CD14-positive monocyte (primary cell): ENCODE data around the gene VILL. TPM values are rescaled to one million over a fixed set of nuclear protein-coding genes. Genes with fewer than 3 reads are reported as not detected.
A peak's percentile ranks its signal among the peaks of the same experiment; 100 is the strongest.

Experiments used
- DNase-seq, 3 donors: peaks; one replicate each; pipeline ENCODE4 v3.0.0-alpha.2; 2011 to 2022
- H2AFZ ChIP-seq: 2 replicates; pipeline ENCODE4 v1.6.0; 2012; ENCODE audit warnings: mild to moderate bottlenecking, low read depth, low read length, inconsistent platforms; ENCODE audit not compliant: insufficient read depth, poor library complexity, severe bottlenecking
- H3K27ac ChIP-seq, 2 donors: 1 replicate in 1 of 2; 2 replicates in 1 of 2; pipeline ENCODE4 v1.5.1; 2012 to 2013; ENCODE audit warnings: low read length in 2 of 2, control low read depth in 1 of 2, inconsistent platforms in 1 of 2, low read depth in 1 of 2, mild to moderate bottlenecking in 1 of 2
- H3K27me3 ChIP-seq, 2 donors: one replicate each; pipeline versions ENCODE4 v1.6.0 to v1.6.1; 2011 to 2013; ENCODE audit warnings: low read length in 2 of 2; ENCODE audit not compliant: control insufficient read depth in 2 of 2, insufficient read depth in 2 of 2
- H3K36me3 ChIP-seq, 2 donors: replicated peaks in 1 of 2; 1 replicate in 1 of 2; 2 replicates in 1 of 2; pipeline versions ENCODE4 v1.5.1 to v1.6.1; 2012 to 2013; ENCODE audit warnings: low read length in 2 of 2, control low read depth in 1 of 2, inconsistent platforms in 1 of 2, mild to moderate bottlenecking in 1 of 2; ENCODE audit not compliant: insufficient read depth in 2 of 2, control insufficient read depth in 1 of 2
- H3K4me1 ChIP-seq, 2 donors: 1 replicate in 1 of 2; 2 replicates in 1 of 2; pipeline versions ENCODE4 v1.5.1 to v1.6.1; 2012 to 2013; ENCODE audit warnings: low read length in 2 of 2, control low read depth in 1 of 2, inconsistent platforms in 1 of 2, mild to moderate bottlenecking in 1 of 2, moderate library complexity in 1 of 2; ENCODE audit not compliant: insufficient read depth in 2 of 2, control insufficient read depth in 1 of 2
- H3K4me2 ChIP-seq: replicated peaks from 2 replicates; pipeline ENCODE3; 2012; ENCODE audit warnings: low read length, moderate library complexity, mild to moderate bottlenecking; ENCODE audit not compliant: poor library complexity, severe bottlenecking; ENCODE audit errors: extremely low read depth
- H3K4me3 ChIP-seq, 3 experiments: fragments of 200-600 bp in 1 of 3; sonication (generic) in 1 of 3; replicated peaks in 1 of 3; 1 replicate in 2 of 3; 2 replicates in 1 of 3; pipeline ENCODE4 v1.5.1; 2011 to 2013; ENCODE audit warnings: low read length in 3 of 3, mild to moderate bottlenecking in 3 of 3, control low read depth in 2 of 3, low read depth in 2 of 3, inconsistent platforms in 1 of 3, moderate library complexity in 1 of 3
- H3K79me2 ChIP-seq: 2 replicates; pipeline ENCODE4 v1.6.0; 2012; ENCODE audit warnings: mild to moderate bottlenecking, control low read depth, inconsistent platforms, low read length, moderate library complexity; ENCODE audit not compliant: insufficient read depth
- H3K9ac ChIP-seq: 2 replicates; pipeline ENCODE4 v1.6.0; 2017; ENCODE audit warnings: low read length, mild to moderate bottlenecking; ENCODE audit not compliant: insufficient read depth, poor library complexity, severe bottlenecking
- H3K9me3 ChIP-seq, 2 donors: replicated peaks in 1 of 2; 1 replicate in 1 of 2; 2 replicates in 1 of 2; pipeline versions ENCODE4 v1.5.1 to v1.6.1; 2012 to 2013; ENCODE audit warnings: low read length in 2 of 2, control low read depth in 1 of 2; ENCODE audit not compliant: control insufficient read depth in 1 of 2, insufficient read depth in 1 of 2
- H4K20me1 ChIP-seq: 2 replicates; pipeline ENCODE4 v1.6.0; 2012; ENCODE audit warnings: mild to moderate bottlenecking, low read length, control low read depth, moderate library complexity; ENCODE audit not compliant: insufficient read depth
- H3K27ac Mint-ChIP-seq, 7 donors: one replicate each; pipeline ENCODE4 v1.8.0; 2020; ENCODE audit warnings: mild to moderate bottlenecking in 7 of 7, mixed read lengths in 7 of 7, moderate library complexity in 6 of 7, inconsistent platforms in 2 of 7
- H3K27me3 Mint-ChIP-seq, 3 donors: one replicate each; pipeline ENCODE4 v1.8.0; 2021 to 2022; ENCODE audit warnings: low read depth in 3 of 3, mild to moderate bottlenecking in 3 of 3, mixed read lengths in 3 of 3, moderate library complexity in 3 of 3, inconsistent platforms in 1 of 3
- H3K36me3 Mint-ChIP-seq, 2 donors: one replicate each; pipeline ENCODE4 v1.8.0; 2020; ENCODE audit warnings: mixed read lengths in 2 of 2, inconsistent platforms in 1 of 2, mild to moderate bottlenecking in 1 of 2
- H3K4me1 Mint-ChIP-seq: one replicate; pipeline ENCODE4 v1.8.0; 2020; ENCODE audit warnings: mild to moderate bottlenecking, mixed read lengths
- H3K4me3 Mint-ChIP-seq, 2 donors: one replicate each; pipeline ENCODE4 v1.8.0; 2020; ENCODE audit warnings: mild to moderate bottlenecking in 2 of 2, mixed read lengths in 2 of 2, moderate library complexity in 1 of 2
- H3K9me3 Mint-ChIP-seq, 7 donors: one replicate each; pipeline ENCODE4 v1.8.0; 2020 to 2022; ENCODE audit warnings: mixed read lengths in 7 of 7, mild to moderate bottlenecking in 6 of 7, moderate library complexity in 6 of 7, inconsistent platforms in 2 of 7
- WGBS: methylation state at CpG from one replicate; pipeline ENCODE4 v1.1.5; 2013; ENCODE audit warnings: missing lambda C conversion rate; ENCODE audit not compliant: insufficient coverage; 5-methylcytosine and 5-hydroxymethylcytosine counted together
- intact Hi-C, 2 donors: fragments of 100-400 bp; cut with micrococcal nuclease; formaldehyde crosslinking; loops; one replicate each; pipeline versions ENCODE4 v1.15.0 to v1.15.1; 2023
- polyA plus RNA-seq, 3 donors: library from polyadenylated mRNA; depleted of rRNA in 1 of 3; unstranded in 2 of 3; stranded (reverse) in 1 of 3; fragments of 300-500 nt in 2 of 3; fragments of >200 nt in 1 of 3; fragmentation: Illumina TruSeq in 2 of 3; gene quantifications; 1 replicate in 2 of 3; 2 replicates in 1 of 3; pipeline ENCODE4 v1.2.3, GENCODE V29; 2012 to 2021
- TF ChIP-seq, protein P1 (sequence below): fragments of 200-600 bp; IDR thresholded peaks from one replicate; pipeline ENCODE4 v1.8.0; 2022; ENCODE audit warnings: antibody characterized with exemption, mild to moderate bottlenecking

The VILL gene
- polyA plus RNA-seq, 3 donors: 4.4 to 29.1 (median 7.4) TPM

DNA sequence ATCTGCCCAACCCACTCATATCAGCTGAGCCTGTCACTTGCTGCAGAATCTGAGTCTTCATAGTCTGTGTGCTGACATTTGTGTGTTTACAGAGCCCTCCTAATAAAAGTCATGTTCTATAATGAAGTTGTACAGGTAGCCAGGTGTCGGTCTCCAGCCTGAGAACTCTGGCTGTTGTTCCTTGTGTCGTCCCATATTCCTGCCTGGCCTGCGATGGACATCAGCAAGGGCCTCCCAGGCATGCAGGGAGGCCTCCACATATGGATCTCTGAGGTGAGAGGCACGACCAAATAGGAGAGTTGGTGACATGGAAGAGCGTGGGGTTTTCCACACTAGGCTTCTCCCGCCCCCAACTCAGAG is 2.9 kb downstream of the VILL start:
- peaks cover 54 to 66% of the 10 kb centered on the region in 2 donors for H3K4me1 ChIP-seq
- 83% methylated on average over 2 of the region's 6 CpGs for WGBS
- H3K36me3 ChIP-seq: peaks cover 5 to 12% of the 10 kb centered on the region in 2 donors
- no peaks in the 10 kb centered on the region for H3K9me3 ChIP-seq
- H3K4me2 ChIP-seq: peak overlapping the region; percentile 79
- H3K27me3 ChIP-seq: no peaks in the 10 kb centered on the region
- intact Hi-C loops: no loop called here
- H3K9ac ChIP-seq: peak overlapping the region; percentile 85
- H3K27ac ChIP-seq: peak overlapping the region; percentile 94
- TF ChIP-seq, protein P1, sequence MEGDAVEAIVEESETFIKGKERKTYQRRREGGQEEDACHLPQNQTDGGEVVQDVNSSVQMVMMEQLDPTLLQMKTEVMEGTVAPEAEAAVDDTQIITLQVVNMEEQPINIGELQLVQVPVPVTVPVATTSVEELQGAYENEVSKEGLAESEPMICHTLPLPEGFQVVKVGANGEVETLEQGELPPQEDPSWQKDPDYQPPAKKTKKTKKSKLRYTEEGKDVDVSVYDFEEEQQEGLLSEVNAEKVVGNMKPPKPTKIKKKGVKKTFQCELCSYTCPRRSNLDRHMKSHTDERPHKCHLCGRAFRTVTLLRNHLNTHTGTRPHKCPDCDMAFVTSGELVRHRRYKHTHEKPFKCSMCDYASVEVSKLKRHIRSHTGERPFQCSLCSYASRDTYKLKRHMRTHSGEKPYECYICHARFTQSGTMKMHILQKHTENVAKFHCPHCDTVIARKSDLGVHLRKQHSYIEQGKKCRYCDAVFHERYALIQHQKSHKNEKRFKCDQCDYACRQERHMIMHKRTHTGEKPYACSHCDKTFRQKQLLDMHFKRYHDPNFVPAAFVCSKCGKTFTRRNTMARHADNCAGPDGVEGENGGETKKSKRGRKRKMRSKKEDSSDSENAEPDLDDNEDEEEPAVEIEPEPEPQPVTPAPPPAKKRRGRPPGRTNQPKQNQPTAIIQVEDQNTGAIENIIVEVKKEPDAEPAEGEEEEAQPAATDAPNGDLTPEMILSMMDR: no peak
- H3K4me3 ChIP-seq: peak overlapping the region; percentile 62 to 84 (median 67)
- Mint-ChIP-seq H3K36me3 (peaks cover 14 to 21% of the 10 kb centered on the region in 2 donors), H3K4me3 (peak overlapping the region; percentile 92 to 97), H3K27me3 (peaks cover 2 to 6% (median 2%) of the 10 kb centered on the region in 3 donors), H3K9me3 (no peaks in the 10 kb centered on the region), H3K4me1 (peaks cover 63% of the 10 kb centered on the region), H3K27ac (peak overlapping the region; percentile 95 to 99 (median 97))
- H4K20me1 ChIP-seq: no peaks in the 10 kb centered on the region
- peak overlapping the region; percentile 91 for H2AFZ ChIP-seq
- no peak for DNase-seq
- H3K79me2 ChIP-seq: peaks cover 39% of the 10 kb centered on the region

DNA sequence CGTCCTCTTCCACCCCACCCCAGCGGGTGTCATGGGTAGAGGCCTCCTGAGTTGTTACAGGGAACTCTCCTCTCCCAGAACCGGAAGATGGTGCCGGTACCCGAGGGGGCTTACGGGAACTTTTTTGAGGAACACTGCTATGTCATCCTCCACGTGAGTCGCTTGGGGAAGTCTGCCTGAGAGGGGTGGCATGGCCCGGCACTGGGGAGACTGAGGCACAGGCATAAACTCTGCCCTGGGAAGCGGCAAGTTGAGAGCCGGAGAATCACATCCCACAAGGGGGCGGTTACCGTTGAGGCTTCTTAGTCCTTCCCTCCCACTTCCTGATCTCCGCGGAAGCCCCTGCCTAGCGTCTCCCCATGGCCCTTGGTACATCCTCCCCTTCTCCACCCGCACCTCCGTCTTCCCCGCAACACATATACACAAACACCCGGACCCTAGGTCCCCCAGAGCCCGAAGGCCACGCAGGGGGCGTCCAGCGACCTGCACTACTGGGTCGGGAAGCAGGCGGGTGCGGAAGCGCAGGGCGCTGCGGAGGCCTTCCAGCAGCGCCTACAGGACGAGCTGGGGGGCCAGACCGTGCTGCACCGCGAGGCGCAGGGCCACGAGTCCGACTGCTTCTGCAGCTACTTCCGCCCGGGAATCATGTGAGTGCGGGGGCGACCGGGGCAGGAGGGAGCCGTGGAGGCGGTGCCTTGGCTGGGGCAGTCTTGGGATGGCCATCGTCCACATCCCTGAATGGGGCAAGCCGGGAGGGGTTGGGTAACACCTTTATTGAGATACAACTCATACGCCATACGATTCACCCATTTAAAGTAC is 3.4 kb downstream of the VILL start:
- no peaks in the 10 kb centered on the region for H3K9me3 ChIP-seq
- H3K27me3 ChIP-seq: no peaks in the 10 kb centered on the region
- 0% methylated on average over 44 of the region's 49 CpGs for WGBS
- Mint-ChIP-seq H3K27me3 (peaks cover 2 to 5% (median 2%) of the 10 kb centered on the region in 3 donors), H3K4me3 (peak overlapping the region; percentile 92 to 97), H3K27ac (peak overlapping the region; percentile 95 to 99 (median 97)), H3K4me1 (peaks cover 63% of the 10 kb centered on the region), H3K36me3 (peaks cover 14 to 21% of the 10 kb centered on the region in 2 donors), H3K9me3 (no peaks in the 10 kb centered on the region)
- peak overlapping the region; percentile 94 for H3K27ac ChIP-seq
- H4K20me1 ChIP-seq: no peaks in the 10 kb centered on the region
- peak overlapping the region; percentile 85 for H3K9ac ChIP-seq
- peak; percentile 62 to 88 (median 72) for DNase-seq
- H3K79me2 ChIP-seq: peaks cover 39% of the 10 kb centered on the region
- H3K4me1 ChIP-seq: peaks cover 52 to 65% of the 10 kb centered on the region in 2 donors
- TF ChIP-seq, protein P1: no peak
- peaks cover 5 to 12% of the 10 kb centered on the region in 2 donors for H3K36me3 ChIP-seq
- peak overlapping the region; percentile 79 for H3K4me2 ChIP-seq
- intact Hi-C loops: no loop called here
- peak overlapping the region; percentile 62 to 84 (median 67) for H3K4me3 ChIP-seq
- peak overlapping the region; percentile 91 for H2AFZ ChIP-seq
